Measurements from ENCODE around the gene KRTAP19-4. TPM values are rescaled to one million over a fixed set of nuclear protein-coding genes. Genes with fewer than 3 reads are reported as not detected.

KRTAP19-4 gene
- total and polyA plus RNA-seq, 2 of the 13 experiments (the other 11 are each of a cell fraction or from before 2014, with no cell fraction given) = not detected

DNA sequence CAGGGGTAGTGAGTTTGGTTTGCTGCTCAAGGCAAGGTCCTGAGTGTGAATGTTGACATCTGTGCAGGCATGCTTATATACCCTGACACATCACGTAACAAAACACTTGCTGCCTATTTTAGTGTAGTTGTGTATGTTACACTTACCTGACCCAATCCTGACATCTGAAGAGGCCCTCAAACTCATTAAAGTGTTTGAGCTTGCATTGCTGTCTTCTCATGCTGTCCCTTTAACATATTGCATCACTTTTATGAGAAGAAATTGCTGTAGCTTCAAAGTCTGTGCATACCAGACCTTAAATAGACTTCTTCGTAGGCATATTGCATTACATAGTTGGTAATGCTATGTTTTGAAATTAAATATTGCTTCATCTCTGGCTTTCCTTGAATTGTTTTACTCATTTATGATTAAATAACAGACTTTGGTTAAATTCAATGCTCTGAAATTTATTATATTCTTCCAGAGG, 5.0 kb downstream of the KRTAP19-4 start, which contains the start of gene KRTAP19-3 (continued):
- peak; percentile 22; the same call in 1 of the 2 replicates for TF ChIP-seq CEBPB (IDR thresholded peaks at IDR 0.05; ENCODE audit: borderline replicate concordance, low read depth, low read length)
- TF ChIP-seq SP4 (CRISPR knock-in tag; IDR thresholded peaks at IDR 0.05) = no peak

DNA sequence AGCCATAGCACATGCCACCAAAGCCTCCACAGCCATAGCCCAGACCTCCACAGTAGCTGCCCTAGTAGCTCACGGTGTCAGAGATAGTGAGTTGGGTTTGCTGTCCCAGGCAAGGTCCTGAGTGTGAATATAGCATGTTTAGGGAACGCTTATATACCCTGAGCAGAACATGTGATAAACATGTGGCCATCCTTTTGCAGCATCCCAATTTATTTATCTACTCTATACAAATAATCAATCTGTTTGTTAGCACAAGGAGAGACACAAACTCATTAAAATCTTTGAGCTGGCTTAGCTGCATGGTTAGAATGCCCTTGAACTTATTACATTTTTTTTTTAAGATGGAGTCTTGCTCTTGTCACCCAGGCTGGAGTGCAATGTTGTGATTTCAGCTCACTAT, 9.6 kb downstream of the KRTAP19-4 start, which contains the start of gene KRTAP19-2:
KRTAP19-2 (minus strand) TSS at position 101 of the 400 bp plus-strand sequence; CDS start at position 13, 88 bp downstream.
- Histone ChIP-seq H4K20me1 (ENCODE audit: insufficient read depth, low read length) (no peaks in the 10 kb centered on the region), H3K9ac (ENCODE audit: insufficient read depth, low read depth, low read length) (no peak within 1 kb of the TSS), H3K27me3 (ENCODE audit: control insufficient read depth in 1 of 2, insufficient read depth in 2 of 2, low read length in 2 of 2) (no peaks in the 10 kb centered on the region), H3K4me3 (replicated peaks in 1 of 3; ENCODE audit: insufficient read depth in 1 of 3, low read depth in 2 of 3, low read length in 3 of 3) (no peak within 1 kb of the TSS), H3K4me1 (ENCODE audit: insufficient read depth, low read length) (no peaks in the 10 kb centered on the region), H3K27ac (ENCODE audit: extremely low read length, insufficient read depth, low read length) (no peak within 1 kb of the TSS), H3K4me2 (ENCODE audit: low read depth, low read length) (no peak within 1 kb of the TSS), H2AFZ (ENCODE audit: low read length) (no peak within 1 kb of the TSS), H3K36me3 (replicated peaks in 1 of 2; ENCODE audit: control insufficient read depth in 1 of 2, insufficient read depth in 2 of 2, low read length in 2 of 2) (no peaks in the 10 kb centered on the region), H3K9me3 (ENCODE audit: low read length) (peaks cover 88% of the 10 kb centered on the region), H3K79me2 (ENCODE audit: insufficient read depth, low read length) (no peaks in the 10 kb centered on the region)
- CTCF ChIA-PET (ENCODE audit: low intra/inter-chr PET ratio, low total read pairs) = no interaction called here
- POLR2A ChIA-PET = no interaction called here
- intact Hi-C loops (cut with micrococcal nuclease; ENCODE audit: unreplicated experiment) (no loop called here), in situ Hi-C loops (cut with HindIII; ENCODE audit: extremely low pct_ligation_motif_present, low pct_unique_long_range_greater_than_20kb) (no loop called here)
- TF ChIP-seq, protein P1, sequence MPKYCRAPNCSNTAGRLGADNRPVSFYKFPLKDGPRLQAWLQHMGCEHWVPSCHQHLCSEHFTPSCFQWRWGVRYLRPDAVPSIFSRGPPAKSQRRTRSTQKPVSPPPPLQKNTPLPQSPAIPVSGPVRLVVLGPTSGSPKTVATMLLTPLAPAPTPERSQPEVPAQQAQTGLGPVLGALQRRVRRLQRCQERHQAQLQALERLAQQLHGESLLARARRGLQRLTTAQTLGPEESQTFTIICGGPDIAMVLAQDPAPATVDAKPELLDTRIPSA (CRISPR knock-in tag; IDR thresholded peaks at IDR 0.05; ENCODE audit: borderline replicate concordance) = no peak
- TF ChIP-seq TBX2 (CRISPR knock-in tag; IDR thresholded peaks at IDR 0.05; ENCODE audit: borderline replicate concordance) (no peak), MXD4 (CRISPR knock-in tag; IDR thresholded peaks at IDR 0.05) (no peak), EP300 (IDR thresholded peaks at IDR 0.05; ENCODE audit: low read depth in 2 of 2, low read length in 2 of 2) (no peak), EP300 (CRISPR knock-in tag; IDR thresholded peaks at IDR 0.05; ENCODE audit: borderline replicate concordance) (no peak), ZNF816 (CRISPR knock-in tag; IDR thresholded peaks at IDR 0.05; ENCODE audit: borderline replicate concordance) (no peak), IKZF1 (IDR thresholded peaks at IDR 0.05) (no peak), ARNTL (CRISPR knock-in tag; IDR thresholded peaks at IDR 0.05) (no peak), TBP (CRISPR knock-in tag; IDR thresholded peaks at IDR 0.05) (no peak), GTF2F1 (IDR thresholded peaks at IDR 0.05; ENCODE audit: low read length) (no peak), ZNF124 (CRISPR knock-in tag; IDR thresholded peaks at IDR 0.05) (no peak), NFIB (CRISPR knock-in tag; IDR thresholded peaks at IDR 0.05; ENCODE audit: borderline replicate concordance) (no peak), DNMT3B (CRISPR knock-in tag; conservative IDR thresholded peaks at IDR 0.05) (no peak), ZFP36L1 (CRISPR knock-in tag; IDR thresholded peaks at IDR 0.05) (no peak)
- TF ChIP-seq, protein P2, sequence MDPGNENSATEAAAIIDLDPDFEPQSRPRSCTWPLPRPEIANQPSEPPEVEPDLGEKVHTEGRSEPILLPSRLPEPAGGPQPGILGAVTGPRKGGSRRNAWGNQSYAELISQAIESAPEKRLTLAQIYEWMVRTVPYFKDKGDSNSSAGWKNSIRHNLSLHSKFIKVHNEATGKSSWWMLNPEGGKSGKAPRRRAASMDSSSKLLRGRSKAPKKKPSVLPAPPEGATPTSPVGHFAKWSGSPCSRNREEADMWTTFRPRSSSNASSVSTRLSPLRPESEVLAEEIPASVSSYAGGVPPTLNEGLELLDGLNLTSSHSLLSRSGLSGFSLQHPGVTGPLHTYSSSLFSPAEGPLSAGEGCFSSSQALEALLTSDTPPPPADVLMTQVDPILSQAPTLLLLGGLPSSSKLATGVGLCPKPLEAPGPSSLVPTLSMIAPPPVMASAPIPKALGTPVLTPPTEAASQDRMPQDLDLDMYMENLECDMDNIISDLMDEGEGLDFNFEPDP (CRISPR knock-in tag; conservative IDR thresholded peaks at IDR 0.05) = no peak
- FAIRE-seq (no peak), DNase-seq (ENCODE audit: low spot score) (no peak), ATAC-seq (no peak)
- 0% methylated on average over 2 of the region's 2 CpGs for WGBS (ENCODE audit: low lambda C conversion rate)
- no TSS peak for BruUV-seq (replicated peaks)
